Transverse colon (tissue), 4 donors: ENCODE data around the gene OTUB1. TPM values are rescaled to one million over a fixed set of nuclear protein-coding genes. Genes with fewer than 3 reads are reported as not detected.

Experiments
- DNase-seq: peaks from one replicate; pipeline ENCODE4 v3.0.0-alpha.2; 2019
- H3K27ac ChIP-seq, 4 donors: fragments of 200-600 bp; sonication (generic); 2 replicates each; pipeline ENCODE4 v1.5.1; 2016 to 2018; ENCODE audit warnings: inconsistent platforms in 4 of 4
- H3K27me3 ChIP-seq: fragments of 200-600 bp; sonication (generic); 2 replicates; pipeline ENCODE4 v1.5.1; 2017; ENCODE audit warnings: inconsistent platforms
- H3K36me3 ChIP-seq, 4 donors: fragments of 200-600 bp; sonication (generic); 2 replicates each; pipeline ENCODE4 v1.5.1; 2017 to 2019; ENCODE audit warnings: inconsistent platforms in 4 of 4
- H3K4me1 ChIP-seq, 4 donors: fragments of 200-600 bp; sonication (generic); 2 replicates each; pipeline ENCODE4 v1.5.1; 2017 to 2020; ENCODE audit warnings: inconsistent platforms in 4 of 4
- H3K4me3 ChIP-seq, 4 donors: fragments of 200-600 bp; sonication (generic); 1 replicate in 1 of 4; 2 replicates in 3 of 4; pipeline versions ENCODE4 v1.5.1 to v1.6.1; 2017 to 2019; ENCODE audit warnings: inconsistent platforms in 4 of 4
- H3K9me3 ChIP-seq, 2 donors: fragments of 200-600 bp; sonication (generic); 2 replicates each; pipeline ENCODE4 v1.5.1; 2017 to 2019; ENCODE audit warnings: inconsistent platforms in 2 of 2
- EP300 ChIP-seq: sonication (generic); formaldehyde crosslinking; IDR thresholded peaks from one replicate; pipeline ENCODE4 v1.6.1; 2017; ENCODE audit warnings: antibody characterized with exemption, low read depth
- POLR2A ChIP-seq: fragments of 450-650 bp; IDR thresholded peaks from one replicate; pipeline ENCODE4 v1.6.1; 2016; ENCODE audit warnings: antibody characterized with exemption, mild to moderate bottlenecking, moderate library complexity
- POLR2AphosphoS5 ChIP-seq, 3 donors: sonication (generic); formaldehyde crosslinking; IDR thresholded peaks; one replicate each; pipeline ENCODE4 v1.6.1; 2016; ENCODE audit warnings: antibody characterized with exemption in 3 of 3
- WGBS, 2 donors: methylation state at CpG; one replicate each; pipeline ENCODE4 v1.1.5; 2018; ENCODE audit warnings: low coverage in 1 of 2; 5-methylcytosine and 5-hydroxymethylcytosine counted together
- in situ Hi-C, 4 donors: fragments of 200-750 bp; cut with MboI; loops; one replicate each; pipeline versions ENCODE4 v1.15.0 to v1.15.1; 2017; ENCODE audit warnings: low sequenced_read_pairs in 3 of 4, low pct_ligation_motif_present in 1 of 4, low pct_unique_long_range_greater_than_20kb in 1 of 4
- intact Hi-C: fragments of 100-400 bp; cut with DNase I; formaldehyde crosslinking; loops from one replicate; pipeline ENCODE4 v1.15.1; 2023; ENCODE audit warnings: low total_unique reads
- total RNA-seq, 4 donors: library from RNA; depleted of rRNA; stranded (reverse); fragments of >200 nt; gene quantifications; one replicate each; pipeline ENCODE4 v1.1.0, GENCODE V29; 2016
- TF ChIP-seq, protein P1 (sequence below), 5 experiments: fragments of 200-600 bp in 3 of 5; fragments of 450-650 bp in 2 of 5; sonication (generic) in 3 of 5; IDR thresholded peaks; 1 replicate in 2 of 5; 2 replicates in 3 of 5; pipeline ENCODE4 v1.5.1; 2016 to 2017; ENCODE audit warnings: antibody characterized with exemption in 5 of 5, inconsistent platforms in 3 of 5, mild to moderate bottlenecking in 2 of 5, moderate library complexity in 1 of 5

OTUB1 gene
- total RNA-seq, 4 donors from 2014 or later: 52.7 to 114 (median 79.4) TPM

DNA sequence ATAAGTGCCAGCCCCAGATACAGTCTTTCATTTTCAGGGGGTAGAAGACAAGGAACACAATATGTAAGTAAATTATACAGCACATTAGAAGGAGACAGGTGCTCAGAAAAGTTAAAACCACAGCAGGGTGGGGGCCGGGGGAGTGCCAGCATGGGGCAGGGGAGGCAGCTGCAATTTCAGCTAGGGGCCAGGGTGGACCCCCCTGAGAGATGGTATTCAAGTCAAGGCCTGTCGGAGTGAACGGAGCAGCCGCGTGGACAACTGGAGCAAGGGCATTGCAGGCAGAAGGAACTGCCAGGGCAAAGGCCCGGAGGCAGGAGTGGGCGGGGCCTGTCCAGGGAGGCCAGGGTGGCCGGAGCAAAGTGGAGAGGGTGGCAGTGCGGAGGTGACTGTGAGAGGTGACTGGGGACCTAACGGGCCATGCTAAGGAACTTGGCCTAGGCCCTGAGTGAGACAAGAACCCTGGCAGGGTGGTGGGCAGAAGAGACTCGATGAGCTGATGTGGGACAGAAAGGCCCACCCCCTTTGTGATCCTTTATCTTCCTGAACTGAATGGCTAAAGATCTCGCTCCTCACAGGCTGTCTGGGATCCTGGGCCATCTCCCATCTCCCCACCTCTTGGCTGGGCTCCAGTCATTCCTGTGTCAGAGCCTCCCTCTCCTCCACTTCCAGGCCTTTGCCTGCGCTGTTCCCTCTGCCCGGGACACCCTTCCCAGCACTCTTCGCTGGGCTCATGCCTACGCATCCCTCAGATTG lies 27.1 kb downstream of the OTUB1 start:
- in situ Hi-C loops: no loop called here
- Histone ChIP-seq H3K27me3 (no peaks in the 10 kb centered on the region), H3K9me3 (no peaks in the 10 kb centered on the region), H3K27ac (no peak overlapping the region), H3K4me3 (no peak overlapping the region), H3K4me1 (peaks cover 0 to 4% (median 1%) of the 10 kb centered on the region in 4 donors), H3K36me3 (no peaks in the 10 kb centered on the region)
- TF ChIP-seq POLR2A (no peak), POLR2AphosphoS5 (IDR thresholded peaks at IDR 0.05) (no peak)
- no peak for DNase-seq
- WGBS, 2 donors: 91 to 93% methylated on average over 6 to 16 of the region's 16 CpGs
- intact Hi-C loops: no loop called here

DNA sequence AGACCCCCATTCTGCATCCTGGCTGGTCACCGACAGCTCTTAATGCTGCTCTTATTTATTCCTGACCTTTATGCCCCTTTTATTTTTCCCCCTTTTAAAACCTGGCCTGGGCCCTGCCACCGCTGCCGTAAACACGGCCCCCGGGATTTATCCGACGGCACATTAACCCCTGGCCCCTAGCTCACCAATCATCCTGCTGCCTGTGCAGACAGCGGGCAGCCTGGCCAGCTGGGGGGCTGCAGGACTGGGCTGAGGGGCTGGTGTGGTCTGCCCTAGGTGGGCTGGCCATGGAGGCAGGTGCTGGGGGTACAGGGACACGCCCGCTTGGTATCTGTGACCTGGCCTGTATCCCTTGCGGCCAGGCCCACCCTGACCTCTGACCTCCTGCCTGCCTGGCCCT lies 28.1 kb downstream of the OTUB1 start:
- TF ChIP-seq POLR2A (no peak), POLR2AphosphoS5 (IDR thresholded peaks at IDR 0.05) (no peak), EP300 (no peak)
- TF ChIP-seq, protein P1, sequence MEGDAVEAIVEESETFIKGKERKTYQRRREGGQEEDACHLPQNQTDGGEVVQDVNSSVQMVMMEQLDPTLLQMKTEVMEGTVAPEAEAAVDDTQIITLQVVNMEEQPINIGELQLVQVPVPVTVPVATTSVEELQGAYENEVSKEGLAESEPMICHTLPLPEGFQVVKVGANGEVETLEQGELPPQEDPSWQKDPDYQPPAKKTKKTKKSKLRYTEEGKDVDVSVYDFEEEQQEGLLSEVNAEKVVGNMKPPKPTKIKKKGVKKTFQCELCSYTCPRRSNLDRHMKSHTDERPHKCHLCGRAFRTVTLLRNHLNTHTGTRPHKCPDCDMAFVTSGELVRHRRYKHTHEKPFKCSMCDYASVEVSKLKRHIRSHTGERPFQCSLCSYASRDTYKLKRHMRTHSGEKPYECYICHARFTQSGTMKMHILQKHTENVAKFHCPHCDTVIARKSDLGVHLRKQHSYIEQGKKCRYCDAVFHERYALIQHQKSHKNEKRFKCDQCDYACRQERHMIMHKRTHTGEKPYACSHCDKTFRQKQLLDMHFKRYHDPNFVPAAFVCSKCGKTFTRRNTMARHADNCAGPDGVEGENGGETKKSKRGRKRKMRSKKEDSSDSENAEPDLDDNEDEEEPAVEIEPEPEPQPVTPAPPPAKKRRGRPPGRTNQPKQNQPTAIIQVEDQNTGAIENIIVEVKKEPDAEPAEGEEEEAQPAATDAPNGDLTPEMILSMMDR (IDR thresholded peaks at IDR 0.05): no peak
- no peaks in the 10 kb centered on the region for H3K9me3 ChIP-seq
- H3K27me3 ChIP-seq: no peaks in the 10 kb centered on the region
- H3K27ac ChIP-seq: no peak overlapping the region
- in situ Hi-C loops: no loop called here
- peaks cover 0 to 7% (median 3%) of the 10 kb centered on the region in 4 donors for H3K4me1 ChIP-seq
- DNase-seq: no peak
- no peak overlapping the region for H3K4me3 ChIP-seq
- WGBS, 2 donors: 86% methylated on average over 7 to 11 of the region's 11 CpGs
- no peaks in the 10 kb centered on the region for H3K36me3 ChIP-seq
- intact Hi-C loops: no loop called here

DNA sequence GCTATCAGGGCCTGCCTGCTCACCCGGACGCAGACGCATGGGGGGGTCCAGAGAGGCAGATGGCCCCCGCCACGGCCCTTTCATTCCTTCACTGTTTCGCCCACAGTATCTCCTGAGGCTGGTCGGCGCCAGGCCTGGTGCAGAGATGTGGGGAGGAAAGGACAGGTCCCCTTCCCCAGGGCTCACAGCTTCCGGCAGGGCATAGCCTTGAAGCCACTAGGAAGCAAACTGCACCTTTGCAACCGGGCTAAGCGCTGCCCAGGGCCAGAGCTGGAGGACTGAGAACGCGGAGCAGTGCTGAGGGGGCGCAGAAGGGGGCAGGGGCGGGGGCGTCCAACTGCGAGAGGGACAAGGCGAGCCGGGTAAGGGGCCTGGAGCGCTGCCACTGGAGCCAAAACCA lies 29.3 kb downstream of the OTUB1 start:
- no peaks in the 10 kb centered on the region for H3K27me3 ChIP-seq
- no peaks in the 10 kb centered on the region for H3K9me3 ChIP-seq
- intact Hi-C loops: no loop called here
- TF ChIP-seq POLR2AphosphoS5 (IDR thresholded peaks at IDR 0.05) (no peak), POLR2A (no peak), EP300 (no peak)
- TF ChIP-seq, protein P1 (IDR thresholded peaks at IDR 0.05): no peak
- peaks cover 0 to 7% (median 3%) of the 10 kb centered on the region in 4 donors for H3K4me1 ChIP-seq
- no peak for DNase-seq
- 79 to 93% methylated on average over 7 to 20 of the region's 20 CpGs for WGBS, 2 donors
- in situ Hi-C loops: no loop called here
- no peak overlapping the region for H3K4me3 ChIP-seq
- no peaks in the 10 kb centered on the region for H3K36me3 ChIP-seq
- no peak overlapping the region for H3K27ac ChIP-seq

DNA sequence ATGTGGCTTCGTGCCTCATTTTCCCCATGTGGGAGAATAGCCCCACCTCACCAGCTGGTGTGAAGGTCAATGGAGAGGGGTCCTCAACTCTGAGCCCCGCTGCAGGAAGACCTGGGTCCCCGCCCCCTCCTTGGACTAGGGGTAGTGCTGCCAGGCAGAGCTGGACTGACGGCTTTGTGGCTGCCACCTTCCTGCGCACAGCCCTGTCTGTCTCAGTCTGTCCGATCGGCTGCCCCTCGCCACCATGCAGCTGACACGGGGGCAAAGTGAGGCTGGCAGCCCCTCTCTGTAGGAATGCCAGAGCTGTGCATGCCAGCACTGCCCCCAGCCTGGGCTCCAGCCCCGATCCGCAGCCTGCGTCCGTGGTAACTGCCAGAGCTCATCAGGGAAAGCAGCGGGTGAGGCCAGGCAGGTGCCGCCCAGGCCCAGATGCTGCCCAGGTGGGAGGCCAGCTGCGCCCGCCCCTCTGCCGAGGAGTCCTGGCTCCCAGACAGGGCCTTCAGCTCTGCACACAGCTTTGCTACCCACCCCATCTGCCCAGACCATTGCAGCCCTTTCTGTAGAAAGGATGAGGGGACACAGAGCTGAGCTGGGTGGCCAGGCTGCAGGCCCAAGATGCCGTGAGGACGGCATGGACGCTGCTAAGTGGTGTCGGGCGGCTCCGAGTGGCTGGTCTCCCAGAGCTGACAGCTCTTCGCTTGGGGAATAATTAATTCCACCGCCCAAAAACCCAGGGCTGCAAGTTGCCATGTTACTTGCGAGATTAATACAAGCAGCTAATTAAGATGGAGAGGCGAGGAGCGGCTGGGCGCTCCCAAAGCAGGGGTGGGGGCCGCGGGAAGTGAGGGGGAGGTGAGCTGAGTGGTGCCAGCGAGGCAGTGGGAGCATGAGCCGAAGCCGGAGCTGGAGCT lies 30.0 kb downstream of the OTUB1 start:
- no peak for DNase-seq
- no peaks in the 10 kb centered on the region for H3K9me3 ChIP-seq
- H3K4me3 ChIP-seq: no peak overlapping the region
- TF ChIP-seq EP300 (no peak), POLR2A (no peak), POLR2AphosphoS5 (IDR thresholded peaks at IDR 0.05) (no peak)
- TF ChIP-seq, protein P1 (IDR thresholded peaks at IDR 0.05): no peak
- peaks cover 0 to 7% (median 3%) of the 10 kb centered on the region in 4 donors for H3K4me1 ChIP-seq
- WGBS, 2 donors: 87 to 93% methylated on average over 6 to 29 of the region's 35 CpGs
- intact Hi-C loops: no loop called here
- no peak overlapping the region for H3K27ac ChIP-seq
- no peaks in the 10 kb centered on the region for H3K27me3 ChIP-seq
- no peaks in the 10 kb centered on the region for H3K36me3 ChIP-seq
- in situ Hi-C loops: no loop called here
